Adipocyte (in vitro differentiated cells): ENCODE measurements around the gene ARID4B.

ENCODE experiments used
- DNase-seq: peaks from one replicate; pipeline ENCODE4 v3.0.0-alpha.2; 2015; ENCODE audit warnings: low read depth
- H3K27me3 ChIP-seq: replicated peaks from 2 replicates; pipeline ENCODE4 v1.7.0; 2013; ENCODE audit warnings: mild to moderate bottlenecking, low read length, moderate library complexity; ENCODE audit not compliant: control insufficient read depth, insufficient read depth
- H3K36me3 ChIP-seq: 2 replicates; pipeline ENCODE4 v1.7.0; 2013; ENCODE audit warnings: low read length, mild to moderate bottlenecking, moderate library complexity; ENCODE audit not compliant: control insufficient read depth, insufficient read depth, severe bottlenecking
- H3K4me1 ChIP-seq: 2 replicates; pipeline ENCODE4 v1.7.0; 2013; ENCODE audit warnings: mild to moderate bottlenecking, low read length, moderate library complexity; ENCODE audit not compliant: control insufficient read depth, insufficient read depth
- H3K4me3 ChIP-seq: 2 replicates; pipeline ENCODE4 v1.7.0; 2013; ENCODE audit warnings: mild to moderate bottlenecking, low read length, moderate library complexity
- H3K9ac ChIP-seq: 2 replicates; pipeline ENCODE4 v1.7.0; 2013; ENCODE audit warnings: mild to moderate bottlenecking, low read length, moderate library complexity
- H3K9me3 ChIP-seq: 2 replicates; pipeline ENCODE4 v1.7.0; 2013; ENCODE audit warnings: mild to moderate bottlenecking, low read length, moderate library complexity; ENCODE audit not compliant: control insufficient read depth

The ARID4B gene

GRCh38 chr1:235156265-235156664, 171.7 kb downstream of the ARID4B start:
- peaks cover 62% of the 10 kb centered on the region for H3K36me3 ChIP-seq
- no peak overlapping the region for H3K9ac ChIP-seq
- DNase-seq, result no peak
- H3K9me3 ChIP-seq, result no peaks in the 10 kb centered on the region
- no peaks in the 10 kb centered on the region for H3K27me3 ChIP-seq
- peaks cover 22% of the 10 kb centered on the region for H3K4me1 ChIP-seq
- no peak overlapping the region for H3K4me3 ChIP-seq

- no peaks in the 10 kb centered on the region for H3K9me3 ChIP-seq
- H3K4me1 ChIP-seq, result peaks cover 8% of the 10 kb centered on the region
- H3K9ac ChIP-seq, result no peak overlapping the region
- peaks cover 84% of the 10 kb centered on the region for H3K36me3 ChIP-seq
- DNase-seq, result no peak
- H3K4me3 ChIP-seq, result no peak overlapping the region
- no peaks in the 10 kb centered on the region for H3K27me3 ChIP-seq
These were observed 175.7 kb downstream of the ARID4B start for GRCh38 chr1:235152235-235152634.

GRCh38 chr1:235151033-235151432, 176.9 kb downstream of the ARID4B start:
- H3K9ac ChIP-seq, result no peak overlapping the region
- DNase-seq, result no peak
- peaks cover 84% of the 10 kb centered on the region for H3K36me3 ChIP-seq
- H3K4me1 ChIP-seq, result peaks cover 8% of the 10 kb centered on the region
- no peaks in the 10 kb centered on the region for H3K27me3 ChIP-seq
- H3K4me3 ChIP-seq, result no peak overlapping the region
- H3K9me3 ChIP-seq, result no peaks in the 10 kb centered on the region

GRCh38 chr1:235149824-235150223, 178.2 kb downstream of the ARID4B start:
- Histone ChIP-seq H3K4me3 (no peak overlapping the region), H3K27me3 (no peaks in the 10 kb centered on the region), H3K4me1 (peaks cover 3% of the 10 kb centered on the region), H3K36me3 (peaks cover 95% of the 10 kb centered on the region), H3K9me3 (no peaks in the 10 kb centered on the region), H3K9ac (no peak overlapping the region)
- no peak for DNase-seq

- Histone ChIP-seq H3K9ac (no peak overlapping the region), H3K36me3 (peaks cover 93% of the 10 kb centered on the region), H3K4me3 (no peak overlapping the region), H3K9me3 (no peaks in the 10 kb centered on the region), H3K4me1 (no peaks in the 10 kb centered on the region), H3K27me3 (no peaks in the 10 kb centered on the region)
- no peak for DNase-seq
These were observed 180.7 kb downstream of the ARID4B start for GRCh38 chr1:235147269-235147668.

GRCh38 chr1:235145639-235146038, 182.3 kb downstream of the ARID4B start:
- no peaks in the 10 kb centered on the region for H3K4me1 ChIP-seq
- H3K9ac ChIP-seq, result no peak overlapping the region
- no peaks in the 10 kb centered on the region for H3K27me3 ChIP-seq
- peaks cover 87% of the 10 kb centered on the region for H3K36me3 ChIP-seq
- DNase-seq, result no peak
- H3K4me3 ChIP-seq, result no peak overlapping the region
- H3K9me3 ChIP-seq, result no peaks in the 10 kb centered on the region

- H3K36me3 ChIP-seq, result peaks cover 83% of the 10 kb centered on the region
These were observed 185.0 kb downstream of the ARID4B start for GRCh38 chr1:235142991-235143390.

GRCh38 chr1:235139315-235139714, 188.7 kb downstream of the ARID4B start:
- no peak for DNase-seq
- Histone ChIP-seq H3K36me3 (peaks cover 81% of the 10 kb centered on the region), H3K4me3 (no peak overlapping the region)

More at GRCh38 chr1:235142991-235143390, 185.0 kb downstream of the ARID4B start:
- H3K9me3 ChIP-seq, result no peaks in the 10 kb centered on the region
- no peak overlapping the region for H3K4me3 ChIP-seq
- H3K9ac ChIP-seq, result no peak overlapping the region
- H3K4me1 ChIP-seq, result no peaks in the 10 kb centered on the region
- no peak for DNase-seq
- no peaks in the 10 kb centered on the region for H3K27me3 ChIP-seq

GRCh38 chr1:235138821-235139220, 189.2 kb downstream of the ARID4B start:
- no peak overlapping the region for H3K4me3 ChIP-seq
- H3K4me1 ChIP-seq, result peaks cover 19% of the 10 kb centered on the region
- no peaks in the 10 kb centered on the region for H3K27me3 ChIP-seq
- no peak for DNase-seq
- H3K9ac ChIP-seq, result no peak overlapping the region
- H3K36me3 ChIP-seq, result peaks cover 81% of the 10 kb centered on the region
- no peaks in the 10 kb centered on the region for H3K9me3 ChIP-seq

More at GRCh38 chr1:235139315-235139714, 188.7 kb downstream of the ARID4B start:
- H3K27me3 ChIP-seq, result no peaks in the 10 kb centered on the region
- H3K9ac ChIP-seq, result no peak overlapping the region
- no peaks in the 10 kb centered on the region for H3K9me3 ChIP-seq
- H3K4me1 ChIP-seq, result peaks cover 19% of the 10 kb centered on the region

GRCh38 chr1:235136111-235136510, 191.9 kb downstream of the ARID4B start:
- peaks cover 83% of the 10 kb centered on the region for H3K36me3 ChIP-seq
- H3K4me1 ChIP-seq, result peaks cover 20% of the 10 kb centered on the region
- DNase-seq, result no peak
- H3K9ac ChIP-seq, result no peak overlapping the region
- no peaks in the 10 kb centered on the region for H3K27me3 ChIP-seq
- no peaks in the 10 kb centered on the region for H3K9me3 ChIP-seq
- no peak overlapping the region for H3K4me3 ChIP-seq

GRCh38 chr1:235134171-235134570, 193.8 kb downstream of the ARID4B start:
- Histone ChIP-seq H3K9ac (no peak overlapping the region), H3K36me3 (peaks cover 73% of the 10 kb centered on the region), H3K9me3 (no peaks in the 10 kb centered on the region), H3K4me1 (peaks cover 26% of the 10 kb centered on the region), H3K27me3 (no peaks in the 10 kb centered on the region), H3K4me3 (no peak overlapping the region)
- no peak for DNase-seq

- Histone ChIP-seq H3K27me3 (no peaks in the 10 kb centered on the region), H3K4me3 (no peak overlapping the region), H3K36me3 (peaks cover 63% of the 10 kb centered on the region), H3K9me3 (no peaks in the 10 kb centered on the region), H3K4me1 (peaks cover 26% of the 10 kb centered on the region), H3K9ac (no peak overlapping the region)
- no peak for DNase-seq
These were observed 194.9 kb downstream of the ARID4B start for GRCh38 chr1:235133086-235133485.
